Measurements from ENCODE around the gene UMODL1. TPM values are rescaled to one million over a fixed set of nuclear protein-coding genes. Genes with fewer than 3 reads are reported as not detected.
A peak's percentile ranks its signal among the peaks of the same experiment; 100 is the strongest.
"Not testable (repeated sequence)": the region's sequence is repeated elsewhere in the genome, so short reads cannot be mapped to it uniquely, and the experiment has no call there.

Gene UMODL1
- total RNA-seq, 1 donor from 2014 or later: 0.19 TPM

DNA sequence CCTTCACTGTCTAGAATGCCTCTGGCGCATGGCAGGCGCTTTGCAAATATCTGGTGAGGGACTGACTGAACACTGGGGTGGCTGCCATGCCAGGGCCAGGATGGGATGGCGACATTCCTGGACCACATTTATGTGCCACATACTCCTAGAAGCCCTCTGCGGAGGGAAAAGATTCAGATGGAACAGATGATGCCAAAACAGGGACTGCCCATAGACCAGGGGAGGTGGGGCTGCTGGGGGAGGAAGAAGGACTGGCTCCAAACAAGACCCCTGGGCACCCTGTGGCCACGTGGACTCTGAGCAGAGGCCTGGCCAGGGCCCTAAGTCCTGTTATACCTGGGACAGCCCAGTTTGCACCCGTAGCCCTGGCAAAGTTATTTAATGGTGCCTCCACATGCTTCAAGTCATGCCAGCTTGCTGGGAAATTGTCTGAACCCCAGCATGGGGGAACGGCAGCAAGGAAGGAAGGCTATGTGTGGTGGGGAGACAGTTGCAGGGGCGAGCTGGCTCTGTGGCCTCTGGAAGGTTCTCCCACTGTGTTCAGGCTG lies 44.1 kb downstream of the UMODL1 start:
- H3K27me3 Mint-ChIP-seq: peaks cover 41% of the 10 kb centered on the region

DNA sequence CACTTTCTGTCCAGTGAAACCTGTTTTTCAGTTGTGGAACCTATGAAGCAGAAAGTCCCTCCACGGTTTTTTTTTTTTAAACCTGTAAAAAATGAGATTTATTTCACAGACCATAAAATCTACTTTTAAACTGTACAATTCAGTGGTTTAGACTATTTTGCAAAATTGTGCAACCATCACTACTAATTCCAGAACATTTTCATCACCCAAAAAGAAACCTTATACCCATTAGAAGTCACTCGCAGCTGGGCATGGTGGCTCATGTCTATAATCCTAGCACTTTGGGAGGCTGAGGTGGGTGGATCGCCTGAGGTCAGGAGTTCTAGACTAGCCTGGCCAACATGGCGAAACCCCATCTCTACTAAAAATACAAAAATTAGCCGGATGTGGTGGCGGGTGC lies 45.4 kb downstream of the UMODL1 start:
- not testable (repeated sequence) for H3K4me3 Mint-ChIP-seq (ENCODE audit: low read depth); DNase-seq (ENCODE audit: low spot score, unreplicated experiment); H3K27ac Mint-ChIP-seq; H3K9me3 Mint-ChIP-seq (ENCODE audit: low read depth); H3K36me3 Mint-ChIP-seq (ENCODE audit: insufficient read depth)
- H3K27me3 Mint-ChIP-seq: peaks cover 48% of the 10 kb centered on the region
- peaks cover 26% of the 10 kb centered on the region for H3K4me1 Mint-ChIP-seq (ENCODE audit: low read depth)

More for the DNA sequence above, 44.1 kb downstream of the UMODL1 start:
- H3K36me3 Mint-ChIP-seq (ENCODE audit: insufficient read depth): no peaks in the 10 kb centered on the region
- H3K4me3 Mint-ChIP-seq (ENCODE audit: low read depth): no peak overlapping the region
- peaks cover 17% of the 10 kb centered on the region for H3K4me1 Mint-ChIP-seq (ENCODE audit: low read depth)
- TF ChIP-seq, protein P1, sequence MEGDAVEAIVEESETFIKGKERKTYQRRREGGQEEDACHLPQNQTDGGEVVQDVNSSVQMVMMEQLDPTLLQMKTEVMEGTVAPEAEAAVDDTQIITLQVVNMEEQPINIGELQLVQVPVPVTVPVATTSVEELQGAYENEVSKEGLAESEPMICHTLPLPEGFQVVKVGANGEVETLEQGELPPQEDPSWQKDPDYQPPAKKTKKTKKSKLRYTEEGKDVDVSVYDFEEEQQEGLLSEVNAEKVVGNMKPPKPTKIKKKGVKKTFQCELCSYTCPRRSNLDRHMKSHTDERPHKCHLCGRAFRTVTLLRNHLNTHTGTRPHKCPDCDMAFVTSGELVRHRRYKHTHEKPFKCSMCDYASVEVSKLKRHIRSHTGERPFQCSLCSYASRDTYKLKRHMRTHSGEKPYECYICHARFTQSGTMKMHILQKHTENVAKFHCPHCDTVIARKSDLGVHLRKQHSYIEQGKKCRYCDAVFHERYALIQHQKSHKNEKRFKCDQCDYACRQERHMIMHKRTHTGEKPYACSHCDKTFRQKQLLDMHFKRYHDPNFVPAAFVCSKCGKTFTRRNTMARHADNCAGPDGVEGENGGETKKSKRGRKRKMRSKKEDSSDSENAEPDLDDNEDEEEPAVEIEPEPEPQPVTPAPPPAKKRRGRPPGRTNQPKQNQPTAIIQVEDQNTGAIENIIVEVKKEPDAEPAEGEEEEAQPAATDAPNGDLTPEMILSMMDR (IDR thresholded peaks at IDR 0.05; ENCODE audit: unreplicated experiment): no peak
- DNase-seq (ENCODE audit: low spot score, unreplicated experiment): no peak
- no peaks in the 10 kb centered on the region for H3K9me3 Mint-ChIP-seq (ENCODE audit: low read depth)
- no peak overlapping the region for H3K27ac Mint-ChIP-seq

DNA sequence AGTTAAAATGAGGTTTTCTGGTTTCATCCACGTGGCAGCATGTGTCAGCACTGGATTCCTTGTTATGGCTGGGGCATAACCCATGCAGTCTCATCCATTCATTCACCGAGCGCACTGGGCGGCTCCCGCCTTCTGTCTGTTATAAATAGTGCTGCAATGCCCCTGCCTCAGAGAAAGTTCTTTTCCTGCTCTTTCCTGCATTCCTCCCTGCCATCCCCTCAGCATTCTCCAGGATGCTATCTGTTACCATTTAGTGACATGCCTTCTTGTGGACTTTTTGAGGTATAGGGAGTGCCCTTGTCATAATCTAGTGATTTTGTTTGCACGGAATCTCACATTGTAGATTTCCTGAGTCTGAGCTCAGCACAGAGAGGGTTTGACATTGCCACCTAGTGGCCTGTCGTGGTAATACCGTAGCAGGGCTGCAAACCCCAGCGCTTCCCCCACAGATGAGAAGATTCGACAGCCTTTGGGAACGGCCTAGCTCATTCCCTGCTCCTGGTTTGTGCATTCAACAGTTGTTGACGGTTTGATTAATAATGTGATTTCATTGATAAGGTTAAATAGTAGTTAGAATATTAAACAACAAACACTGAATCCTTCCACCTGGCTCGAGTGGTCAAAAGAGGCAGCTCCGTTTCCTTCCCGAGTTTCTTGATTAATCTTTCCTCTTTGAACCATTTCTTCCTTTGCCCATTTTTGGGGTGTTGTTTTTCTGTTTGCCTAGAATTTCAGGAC lies 46.3 kb downstream of the UMODL1 start:
- Mint-ChIP-seq H3K9me3 (ENCODE audit: low read depth) (no peaks in the 10 kb centered on the region), H3K27ac (no peak overlapping the region), H3K36me3 (ENCODE audit: insufficient read depth) (no peaks in the 10 kb centered on the region), H3K4me1 (ENCODE audit: low read depth) (peaks cover 26% of the 10 kb centered on the region), H3K4me3 (ENCODE audit: low read depth) (no peak overlapping the region), H3K27me3 (peaks cover 47% of the 10 kb centered on the region)
- TF ChIP-seq, protein P1 (IDR thresholded peaks at IDR 0.05; ENCODE audit: unreplicated experiment): peak; percentile 94
- DNase-seq (ENCODE audit: low spot score, unreplicated experiment): peak; percentile 72

DNA sequence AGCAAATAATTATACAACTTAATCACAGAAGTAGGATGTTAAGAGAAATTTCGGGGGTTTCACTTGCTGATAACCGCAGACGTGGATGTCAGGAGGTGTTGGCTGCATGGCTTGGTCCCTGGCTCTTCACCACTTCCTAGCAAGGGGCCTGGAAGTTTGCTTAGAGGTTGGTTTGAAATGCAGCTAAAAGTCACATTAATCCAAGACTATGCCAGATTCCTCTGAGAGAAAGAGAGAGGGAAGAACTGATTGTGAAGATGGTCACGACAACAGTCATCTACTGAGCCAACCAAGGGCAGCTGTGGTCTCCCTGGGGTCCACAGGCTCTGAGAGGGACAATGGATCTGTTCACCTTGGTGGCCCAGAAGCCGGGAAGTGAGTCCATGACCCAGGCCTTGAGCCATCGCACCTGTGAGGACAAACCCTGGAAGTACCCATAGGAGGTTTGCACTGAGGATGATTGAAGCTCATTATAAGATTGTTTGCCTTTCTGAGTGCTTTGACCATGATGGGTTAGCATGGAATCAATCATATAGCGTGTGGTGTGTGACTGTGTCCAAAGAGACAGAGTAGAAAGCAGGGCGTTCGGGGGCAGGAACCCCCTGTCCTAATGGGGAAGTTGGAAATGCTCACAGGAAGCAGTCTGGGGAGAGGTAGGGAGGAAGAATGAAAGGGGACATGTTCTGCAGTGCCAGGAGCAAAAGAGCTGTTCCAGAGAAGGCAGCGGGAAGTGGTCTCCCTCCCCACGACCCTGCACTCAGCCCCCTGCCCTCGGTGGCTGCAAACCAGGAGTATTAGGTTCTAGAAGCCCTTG lies 47.1 kb downstream of the UMODL1 start:
- no peaks in the 10 kb centered on the region for H3K36me3 Mint-ChIP-seq (ENCODE audit: insufficient read depth)

DNA sequence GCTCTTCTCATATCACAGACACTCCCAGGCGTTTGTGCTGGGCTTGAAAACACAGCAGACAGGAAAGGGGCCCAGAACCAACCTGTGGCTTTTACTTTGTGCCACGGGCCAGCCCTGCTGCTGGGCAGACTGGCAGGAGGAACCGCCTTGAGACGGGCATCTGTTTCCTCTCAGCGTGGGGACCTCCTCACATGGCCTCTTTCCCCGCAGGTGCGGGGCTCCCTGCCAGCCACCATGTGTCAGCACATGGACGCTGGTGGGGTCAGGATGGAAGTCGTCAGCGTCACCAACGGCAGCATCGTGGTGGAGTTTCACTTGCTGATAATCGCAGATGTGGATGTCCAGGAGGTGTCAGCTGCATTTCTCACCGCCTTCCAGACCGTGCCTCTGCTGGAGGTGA lies 47.8 kb downstream of the UMODL1 start:
- H3K27me3 Mint-ChIP-seq: peaks cover 42% of the 10 kb centered on the region
- H3K9me3 Mint-ChIP-seq (ENCODE audit: low read depth): no peaks in the 10 kb centered on the region
- no peak overlapping the region for H3K27ac Mint-ChIP-seq
- H3K4me3 Mint-ChIP-seq (ENCODE audit: low read depth): no peak overlapping the region
- no peak for DNase-seq (ENCODE audit: low spot score, unreplicated experiment)
- H3K36me3 Mint-ChIP-seq (ENCODE audit: insufficient read depth): no peaks in the 10 kb centered on the region
- H3K4me1 Mint-ChIP-seq (ENCODE audit: low read depth): peaks cover 26% of the 10 kb centered on the region
- TF ChIP-seq, protein P1 (IDR thresholded peaks at IDR 0.05; ENCODE audit: unreplicated experiment): no peak

More for the DNA sequence above, 47.1 kb downstream of the UMODL1 start:
- no peak for DNase-seq (ENCODE audit: low spot score, unreplicated experiment)
- Mint-ChIP-seq H3K4me3 (ENCODE audit: low read depth) (no peak overlapping the region), H3K27me3 (peaks cover 42% of the 10 kb centered on the region), H3K9me3 (ENCODE audit: low read depth) (no peaks in the 10 kb centered on the region), H3K4me1 (ENCODE audit: low read depth) (peaks cover 26% of the 10 kb centered on the region), H3K27ac (no peak overlapping the region)
- TF ChIP-seq, protein P1 (IDR thresholded peaks at IDR 0.05; ENCODE audit: unreplicated experiment): no peak
